Measurements from ENCODE around the gene LRSAM1.

Gene LRSAM1

DNA sequence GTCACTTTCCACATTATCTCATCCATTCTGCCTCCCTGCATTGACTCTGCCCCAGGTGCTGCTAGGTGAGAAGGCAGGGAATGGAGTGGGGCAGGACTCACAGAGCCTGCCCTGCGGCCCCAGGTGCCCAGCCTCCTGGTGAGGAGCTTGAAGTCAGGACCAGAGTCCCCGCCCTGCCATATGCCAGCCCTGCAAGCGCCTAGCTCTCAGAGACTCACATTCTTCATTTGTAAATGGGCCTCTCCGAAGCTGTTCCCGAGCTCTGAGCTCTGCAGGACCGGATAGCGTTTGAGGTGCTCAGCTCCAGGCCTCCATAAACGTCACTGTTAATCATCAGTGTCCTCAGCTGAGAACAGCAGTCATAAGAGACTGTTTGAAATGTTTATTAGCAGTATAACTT is 85.7 kb downstream of the LRSAM1 start:
- no peak for DNase-seq

DNA sequence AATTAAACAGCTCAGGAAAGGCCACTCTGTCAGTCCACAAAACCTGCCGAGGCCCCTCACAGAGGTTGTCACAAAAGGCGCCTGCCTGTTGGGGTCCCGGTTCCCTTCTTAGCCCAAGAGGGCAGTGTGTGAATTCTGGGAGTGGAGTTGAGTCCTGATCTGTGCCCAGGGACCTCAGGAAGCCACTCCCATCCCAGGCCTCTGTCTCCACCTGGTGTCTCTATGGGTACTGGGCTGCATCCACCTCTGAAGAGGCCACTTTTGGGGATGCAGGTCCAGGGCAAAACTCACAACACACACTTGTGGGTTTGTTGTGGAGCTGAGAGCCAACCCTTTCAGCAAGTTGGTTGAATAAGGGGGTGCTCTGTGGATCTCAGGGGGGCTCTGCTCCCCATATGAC is 86.5 kb downstream of the LRSAM1 start:
- peak in 1 of 2 experiments; percentile 26 for DNase-seq

DNA sequence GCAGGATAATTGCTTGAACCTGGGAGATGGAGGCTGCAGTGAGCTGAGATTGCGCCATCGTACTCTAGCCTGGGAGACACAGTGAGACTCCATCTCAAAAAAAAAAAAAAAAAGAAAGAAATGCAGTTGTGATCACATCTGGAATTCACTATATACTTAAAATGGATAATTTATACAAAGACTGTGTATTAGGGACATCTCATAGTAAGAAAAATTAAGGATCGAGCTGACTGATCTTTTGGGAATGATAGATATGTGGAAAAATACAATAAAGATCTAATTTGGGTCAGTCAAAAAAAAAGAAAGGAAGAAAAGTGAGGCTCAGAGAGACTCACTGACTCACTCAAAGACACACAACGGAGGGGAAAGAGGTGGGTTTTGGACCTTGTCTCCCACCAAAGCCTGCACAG is 87.5 kb downstream of the LRSAM1 start:
- DNase-seq, result peak in 1 of 2 experiments; percentile 31

DNA sequence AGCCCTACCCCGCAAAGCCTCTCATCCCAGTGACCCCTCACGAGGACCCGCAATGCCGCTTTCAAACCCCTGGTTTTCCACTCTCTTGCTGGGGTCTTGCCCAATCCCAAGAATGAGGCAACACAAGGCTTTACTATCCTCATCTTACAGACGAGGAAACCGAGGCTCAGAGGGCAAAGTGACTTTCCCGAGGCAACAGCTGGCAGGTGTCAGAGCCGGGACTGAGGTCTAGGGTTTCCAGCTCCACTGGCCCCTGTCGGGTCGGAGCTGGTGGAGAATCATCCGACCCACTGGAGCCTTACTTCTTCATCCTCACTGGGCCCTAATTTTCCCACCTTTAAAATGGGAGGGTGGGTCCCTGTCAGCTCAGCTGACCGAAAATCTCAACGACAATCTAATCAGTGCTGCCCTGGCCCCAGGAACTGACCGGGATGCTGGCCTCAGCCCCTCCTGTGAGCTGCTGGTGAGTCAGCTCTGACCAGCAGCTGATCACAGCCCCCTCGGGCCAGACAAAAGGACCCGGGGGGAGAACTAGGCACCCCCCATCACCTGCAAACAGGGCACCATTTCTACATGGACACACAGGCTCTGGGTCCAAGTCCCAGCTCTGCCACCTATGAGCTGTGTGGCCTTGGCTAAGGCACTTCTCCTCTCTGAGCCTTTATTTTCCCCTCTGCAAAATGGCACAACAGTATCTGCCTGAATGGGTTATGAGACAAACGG is 88.1 kb downstream of the LRSAM1 start:
- DNase-seq, result peak in 1 of 2 experiments; percentile 33

DNA sequence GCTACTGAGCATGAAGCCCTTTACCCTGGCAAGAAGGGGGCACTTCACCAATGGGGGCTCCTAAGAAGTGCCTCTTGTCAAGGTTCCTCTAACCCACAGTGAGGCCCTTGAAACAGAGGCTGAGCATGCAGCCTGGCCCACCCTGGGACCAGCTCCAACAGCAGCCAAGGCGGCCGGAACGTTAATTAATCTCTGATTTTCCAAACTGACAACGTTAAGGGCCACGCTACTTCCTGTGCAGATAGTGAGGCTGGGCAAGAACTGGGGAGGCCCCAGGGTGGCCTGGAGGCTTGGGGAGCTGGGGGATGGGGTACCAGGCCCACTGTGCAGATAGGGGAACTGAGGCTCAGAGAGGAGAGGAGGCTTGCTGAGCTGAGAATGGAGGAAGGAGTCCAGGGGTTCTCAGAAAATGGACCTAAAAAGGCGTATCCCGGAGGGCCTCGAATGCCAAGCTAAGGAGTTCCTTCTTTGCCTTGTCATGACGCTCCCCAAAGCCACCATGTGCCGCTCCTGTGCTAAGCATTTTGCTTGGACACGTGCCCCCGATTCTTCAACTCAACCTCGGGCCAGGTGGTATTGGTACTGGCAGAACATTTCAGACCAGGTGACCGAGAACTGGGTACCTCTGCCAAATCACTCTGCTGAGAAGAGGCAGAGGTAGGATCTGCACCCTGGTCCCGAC is 88.8 kb downstream of the LRSAM1 start:
- DNase-seq, result no peak

DNA sequence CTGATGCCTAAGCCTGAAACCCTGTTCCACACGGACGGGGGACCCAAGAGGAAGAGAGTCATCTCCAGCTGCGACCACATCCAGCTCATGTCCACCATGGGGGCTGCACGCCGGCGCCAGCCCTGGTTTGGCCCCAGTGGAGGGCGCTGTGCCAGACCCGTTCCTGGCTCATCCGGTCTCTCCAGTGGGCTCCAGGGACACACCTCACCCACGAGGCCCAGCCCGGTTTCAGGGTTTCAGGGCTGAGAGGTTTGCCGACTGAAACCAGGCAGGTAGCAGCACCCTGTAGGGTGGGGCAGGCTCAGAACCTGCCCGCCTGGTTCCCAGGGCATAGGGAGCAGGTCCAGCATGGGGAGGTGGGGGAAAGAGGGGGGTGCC is 89.3 kb downstream of the LRSAM1 start:
- DNase-seq, result no peak

DNA sequence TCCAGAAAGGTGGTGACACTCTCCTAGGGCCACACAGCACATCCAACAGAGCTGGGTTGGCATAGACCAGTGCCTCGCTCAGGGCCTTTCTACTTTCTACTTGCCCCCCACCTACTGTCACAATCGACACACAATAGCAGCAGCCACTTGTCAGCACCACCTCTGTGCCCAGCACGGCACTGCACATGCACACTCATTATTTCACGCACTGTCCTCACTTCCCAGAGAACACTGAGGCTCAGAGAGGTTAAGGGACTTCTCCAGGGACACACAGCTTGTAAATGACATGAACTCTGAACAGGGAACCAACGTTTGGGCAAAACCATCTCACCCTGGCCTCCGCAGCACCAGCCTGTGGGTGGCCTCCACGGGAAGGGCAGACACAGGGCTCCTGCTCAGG is 89.9 kb downstream of the LRSAM1 start:
- no peak for DNase-seq

DNA sequence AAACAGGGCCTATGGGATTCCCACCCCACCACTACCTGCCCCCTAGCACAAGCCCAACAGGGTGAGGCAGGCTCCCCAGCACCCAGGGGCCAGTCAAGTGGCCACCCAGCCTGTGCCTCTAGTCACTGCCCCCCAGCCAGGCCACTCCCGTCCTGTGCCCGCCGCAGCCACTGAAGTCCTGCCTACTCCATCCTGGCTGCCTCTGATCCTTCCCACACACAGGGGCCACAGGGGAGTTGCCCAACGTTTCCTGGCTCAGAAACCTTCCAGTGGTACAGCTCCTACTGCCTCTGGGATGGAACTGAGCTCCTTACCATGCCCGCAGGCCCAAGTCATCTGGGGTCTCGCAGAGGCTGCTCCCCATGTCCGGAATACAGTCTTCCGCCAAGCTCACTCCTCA is 90.6 kb downstream of the LRSAM1 start:
- DNase-seq, result peak in 1 of 2 experiments; percentile 31

DNA sequence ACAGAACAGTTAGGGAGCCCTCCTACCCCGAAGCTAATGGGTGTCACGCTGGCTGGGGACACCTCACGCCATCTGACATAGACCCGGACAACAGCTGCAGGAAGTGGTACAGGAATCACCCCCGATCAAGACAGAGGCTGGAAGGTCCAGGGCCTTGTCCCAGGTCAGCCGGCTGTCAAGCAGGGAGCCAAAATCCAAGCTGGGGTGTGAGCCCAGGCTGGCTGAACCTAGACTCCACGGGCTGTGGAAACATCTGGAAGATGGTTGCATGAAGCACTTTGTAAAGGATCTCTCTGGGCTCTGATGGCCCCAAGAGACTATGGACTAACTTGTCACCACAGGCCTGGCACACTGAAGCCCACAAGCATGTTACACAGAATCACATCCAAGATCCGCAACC is 91.9 kb downstream of the LRSAM1 start:
- DNase-seq, result no peak

DNA sequence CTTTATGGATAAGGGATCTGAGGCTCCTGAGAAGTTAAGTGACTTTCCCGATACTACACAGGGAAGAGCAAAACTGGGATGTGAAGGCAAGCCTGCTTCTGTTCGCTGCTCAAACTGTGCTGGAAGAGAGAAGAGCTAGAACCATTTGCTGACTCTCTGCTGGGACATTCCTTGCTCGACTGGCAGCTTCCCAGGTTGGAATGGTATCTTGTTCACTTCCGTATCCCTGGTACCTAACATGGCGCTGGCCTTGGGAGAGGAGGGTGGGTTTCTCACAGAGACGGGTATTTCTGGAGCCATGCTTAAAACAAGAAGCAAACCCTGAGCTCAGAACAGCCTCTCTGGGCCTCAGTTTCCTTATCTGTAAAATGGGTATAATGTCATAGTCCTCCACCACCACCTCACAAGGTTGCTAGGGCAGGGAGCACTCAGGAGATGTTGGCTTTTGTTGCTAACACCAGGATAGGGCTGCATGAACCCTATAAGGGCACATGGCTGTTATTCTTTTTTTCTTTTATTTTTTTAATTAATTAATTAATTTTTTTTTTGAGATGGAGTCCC is 92.7 kb downstream of the LRSAM1 start:
- DNase-seq, result no peak

DNA sequence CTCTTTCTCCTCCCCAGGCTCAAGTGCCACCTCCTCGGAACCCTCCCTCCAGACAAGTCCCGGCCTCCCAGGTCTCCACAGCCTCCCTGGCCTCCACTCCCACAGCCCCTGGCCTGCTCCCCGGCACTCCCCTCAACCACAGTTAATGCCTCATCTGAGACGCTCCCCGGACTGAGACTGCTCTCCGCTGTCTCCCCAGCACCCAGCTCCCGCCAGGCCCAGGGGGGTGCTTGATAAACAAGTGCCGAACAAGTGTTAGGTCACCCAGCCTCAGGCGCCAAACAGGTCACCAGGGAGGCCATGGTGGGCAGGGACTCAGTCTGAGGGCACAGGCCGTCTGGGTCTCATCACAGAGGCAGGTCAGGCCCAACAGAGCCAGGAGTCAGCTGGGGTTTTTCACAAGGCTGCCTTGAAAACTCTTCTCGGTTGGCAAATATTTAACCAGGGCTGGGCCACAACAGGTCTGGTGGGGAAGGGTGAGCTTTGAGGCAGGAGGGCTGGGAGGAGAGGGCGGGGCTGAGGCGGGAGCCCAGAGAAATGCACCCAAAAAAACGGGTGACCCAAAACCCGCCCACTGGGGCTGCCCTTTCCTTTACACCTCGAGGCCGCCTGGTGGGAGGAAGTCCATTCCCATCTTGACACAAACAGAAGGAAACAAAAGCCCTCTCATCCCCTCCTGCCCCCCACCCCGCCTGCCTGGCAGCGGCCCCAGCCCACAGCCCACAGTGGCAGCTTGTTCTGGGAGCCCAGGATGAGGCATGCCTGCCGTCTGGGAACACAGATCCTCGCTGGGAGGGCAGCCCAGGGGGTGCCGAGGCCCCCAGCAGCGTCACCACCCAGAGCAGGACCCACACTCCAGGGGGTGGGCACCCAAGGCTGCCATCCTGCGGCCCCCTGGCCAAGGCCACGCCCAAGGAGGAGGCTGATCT is 94.2 kb downstream of the LRSAM1 start:
- DNase-seq, result peak in 1 of 2 experiments; percentile 31

DNA sequence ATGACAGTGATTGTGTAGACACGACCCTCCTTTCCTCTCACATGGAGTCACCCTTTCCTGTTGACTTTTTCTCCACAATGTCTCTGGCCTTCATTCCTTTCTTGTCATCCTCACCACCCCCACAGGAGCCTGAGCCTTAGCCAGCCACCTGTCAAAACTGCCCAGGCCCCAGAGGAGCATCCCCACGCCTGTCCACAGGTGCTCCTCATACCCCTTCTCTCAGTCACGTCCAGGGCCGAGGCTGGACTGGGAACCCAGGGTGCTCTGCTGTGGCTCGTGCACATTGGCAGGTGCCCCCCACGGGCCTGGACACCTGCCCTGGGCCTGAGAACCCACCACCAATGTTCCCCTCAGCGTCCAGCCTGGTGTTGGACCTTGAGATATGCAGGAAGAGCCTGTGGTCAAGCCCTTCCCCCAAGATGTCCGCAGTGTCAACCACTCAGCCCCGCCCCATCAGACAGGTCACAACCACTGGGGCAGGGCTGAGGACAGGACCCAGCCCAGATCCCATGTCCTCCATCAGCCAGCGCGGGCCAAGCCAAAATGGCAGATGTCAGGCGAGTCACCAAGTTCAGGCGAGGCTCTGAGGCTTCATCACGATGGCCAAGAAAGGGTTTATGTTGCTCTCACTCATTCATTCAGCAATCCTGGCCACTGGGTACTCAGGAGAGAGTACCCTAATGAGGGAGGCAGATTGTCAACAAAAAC is 95.0 kb downstream of the LRSAM1 start:
- DNase-seq, result no peak

DNA sequence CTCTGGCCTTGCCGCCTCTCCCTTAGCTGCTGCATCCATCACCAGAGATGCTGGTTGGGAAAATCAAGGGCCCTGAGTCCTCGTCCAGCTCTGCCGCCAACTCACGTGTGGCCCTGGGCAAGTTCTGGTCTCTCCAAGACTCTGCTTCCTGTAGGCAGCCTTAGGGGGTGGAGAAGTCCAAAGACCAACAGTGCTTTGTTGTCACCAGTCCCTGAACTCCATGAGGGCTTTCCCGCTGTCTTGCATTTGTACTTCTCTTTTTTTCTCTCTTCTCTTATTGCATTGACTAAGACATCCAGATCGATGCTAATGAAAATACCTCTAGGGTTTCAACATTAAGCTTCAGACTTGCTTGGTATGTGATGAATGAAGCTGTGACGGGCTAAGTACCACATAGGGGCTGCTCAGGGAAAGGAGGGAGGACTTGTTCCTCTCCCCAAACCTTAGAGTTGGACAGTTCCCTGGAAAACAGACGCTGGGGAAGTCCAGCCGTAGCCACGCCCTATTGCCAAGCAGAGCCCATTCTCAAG is 97.1 kb downstream of the LRSAM1 start:
- peak in 1 of 2 experiments; percentile 25 for DNase-seq

DNA sequence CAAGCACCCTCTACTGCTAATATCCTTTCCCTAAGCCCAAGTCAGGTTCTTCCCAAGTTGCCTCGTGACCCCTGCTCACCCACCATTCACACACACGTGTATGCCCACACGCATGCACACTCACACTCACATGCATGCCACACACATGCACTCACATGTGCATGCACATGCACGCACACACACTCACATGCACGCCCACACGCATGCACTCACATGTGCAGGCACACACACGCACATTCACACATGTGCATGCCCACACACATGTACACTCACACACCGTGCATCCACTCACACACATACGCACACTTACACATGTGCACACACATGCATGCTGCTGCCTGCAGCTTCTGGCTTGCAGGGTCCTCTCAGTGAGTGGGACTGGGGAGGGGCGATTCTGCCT is 97.9 kb downstream of the LRSAM1 start:
- DNase-seq, result no peak

DNA sequence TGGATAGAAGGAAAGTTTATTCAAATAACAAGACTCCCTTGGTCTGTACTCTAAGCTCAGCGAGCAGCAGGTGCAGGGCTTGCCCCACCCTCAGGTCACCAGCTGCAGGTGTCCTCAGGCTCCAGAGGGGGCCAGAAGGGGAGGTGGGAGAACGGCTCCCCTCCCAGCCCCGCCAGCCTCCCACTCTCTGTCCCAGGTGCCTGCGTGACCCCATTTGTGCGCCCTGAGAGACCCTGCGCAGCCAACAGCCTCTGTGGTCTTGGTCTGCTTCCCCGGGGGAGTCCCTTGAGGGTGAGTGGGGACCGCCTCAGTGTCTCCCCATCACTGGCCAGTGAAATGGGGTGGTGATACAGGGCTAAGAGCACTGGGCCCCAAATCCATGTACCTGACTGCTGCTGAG is 98.4 kb downstream of the LRSAM1 start:
- DNase-seq, result no peak

DNA sequence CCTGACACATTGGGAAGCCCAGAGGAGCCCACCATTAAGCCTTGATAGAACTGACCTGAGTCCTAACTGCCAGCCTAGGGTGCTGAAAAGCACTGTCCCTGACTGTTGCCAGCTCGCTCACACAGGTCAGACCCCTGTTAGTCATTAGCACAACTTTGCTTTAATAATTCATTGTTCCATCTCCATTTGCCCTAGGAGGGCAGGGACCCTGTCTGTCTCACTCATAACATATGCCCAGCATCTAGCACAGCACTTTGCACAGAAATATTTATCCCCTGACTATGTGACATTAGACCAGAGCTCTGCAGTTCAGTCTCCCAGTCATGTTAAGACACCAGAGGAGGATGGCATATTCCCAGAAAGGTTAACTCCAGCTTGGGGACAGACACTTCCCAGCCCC is 99.0 kb downstream of the LRSAM1 start:
- DNase-seq, result peak in 1 of 2 experiments; percentile 25

DNA sequence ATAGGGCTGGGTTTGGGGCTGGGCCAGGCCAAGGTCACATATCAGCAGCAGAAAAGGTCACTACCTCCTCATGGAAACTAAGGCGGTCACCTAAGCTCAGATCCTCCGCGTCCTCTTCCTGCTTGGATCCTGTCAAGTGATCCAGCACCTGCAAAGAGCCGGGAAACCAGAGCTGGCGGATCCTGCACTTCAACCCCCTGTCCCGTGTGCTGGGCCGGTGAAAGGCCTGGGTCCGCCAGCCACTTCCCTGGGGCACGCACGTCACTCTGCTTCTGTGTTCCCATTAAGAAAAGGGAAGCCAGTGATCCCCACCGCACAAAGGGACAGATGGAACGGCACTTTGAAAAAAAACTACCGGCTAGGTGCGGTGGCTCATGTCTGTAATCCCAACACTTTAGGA is 99.4 kb downstream of the LRSAM1 start:
- DNase-seq, result no peak
